Panc1 (cell line): Measurements from ENCODE around the gene RAB22A. TPM values are rescaled to one million over a fixed set of nuclear protein-coding genes. Genes with fewer than 3 reads are reported as not detected.

Source experiments
- ATAC-seq: fragments of 200-7000 bp; cut with Tn5 transposase; 2 replicates; pipeline ENCODE4 v1.9.1; 2020; ENCODE audit warnings: mild to moderate bottlenecking, moderate library complexity
- BruUV-seq: library from RNA; stranded (reverse); fragments of 400-500 nt; replicated peaks from 2 replicates; lab custom pipeline; 2021; lab: Mats Ljungman, UMichigan
- CTCF ChIA-PET: fragments of 300-600 bp; sonication (Branson Sonifier 250); formaldehyde crosslinking; loops from one replicate; lab custom pipeline; 2022; ENCODE audit warnings: antibody characterized with exemption; lab: Charles Lee
- POLR2A ChIA-PET: fragments of 300-600 bp; sonication (Branson Sonifier 250); formaldehyde crosslinking; loops from one replicate; lab custom pipeline; 2022; ENCODE audit warnings: antibody characterized with exemption; lab: Charles Lee
- DNase-seq: peaks from one replicate; pipeline ENCODE4 v3.0.0-alpha.2; 2010; ENCODE audit warnings: low read depth, low spot score
- H3K27ac ChIP-seq: 2 replicates; pipeline ENCODE4 v1.5.1; 2011; ENCODE audit warnings: mild to moderate bottlenecking, low read length, inconsistent platforms
- H3K27me3 ChIP-seq: fragments of 200-500 bp; sonication (Bioruptor generic); 2 replicates; pipeline ENCODE4 v1.6.0; 2014; ENCODE audit warnings: low read length, inconsistent platforms; ENCODE audit not compliant: control insufficient read depth, insufficient read depth
- H3K36me3 ChIP-seq: fragments of 200-500 bp; sonication (Bioruptor generic); 2 replicates; pipeline ENCODE4 v1.5.1; 2014; ENCODE audit warnings: inconsistent platforms, mild to moderate bottlenecking, low read length, moderate library complexity; ENCODE audit not compliant: control insufficient read depth, insufficient read depth
- H3K4me1 ChIP-seq: 2 replicates; pipeline ENCODE4 v1.5.1; 2011; ENCODE audit warnings: inconsistent platforms, mild to moderate bottlenecking, low read length, moderate library complexity; ENCODE audit not compliant: control insufficient read depth, insufficient read depth
- H3K4me3 ChIP-seq, 2 experiments: 2 replicates each; pipeline ENCODE4 v1.5.1; 2011 to 2012; ENCODE audit warnings: low read depth in 2 of 2, low read length in 2 of 2, mild to moderate bottlenecking in 2 of 2, inconsistent platforms in 1 of 2, moderate library complexity in 1 of 2
- H3K9me3 ChIP-seq: fragments of 200-500 bp; sonication (Bioruptor generic); 2 replicates; pipeline ENCODE4 v1.5.1; 2014; ENCODE audit warnings: low read depth, mild to moderate bottlenecking, inconsistent platforms, low read length, moderate library complexity; ENCODE audit not compliant: control insufficient read depth, insufficient read depth
- CTCF ChIP-seq: fragments of 450-650 bp; IDR thresholded peaks from 2 replicates; pipeline ENCODE4 v1.5.1; 2017; ENCODE audit warnings: mild to moderate bottlenecking
- POLR2AphosphoS5 ChIP-seq: IDR thresholded peaks from 2 replicates; pipeline ENCODE4 v1.6.1; 2012; ENCODE audit warnings: mild to moderate bottlenecking, low read depth, low read length, moderate library complexity
- REST ChIP-seq, 2 experiments: IDR thresholded peaks; 2 replicates each; pipeline ENCODE4 v1.6.1; 2011 to 2012; ENCODE audit warnings: low read depth in 2 of 2, control low read depth in 1 of 2, low read length in 1 of 2, mild to moderate bottlenecking in 1 of 2, moderate library complexity in 1 of 2; ENCODE audit not compliant: insufficient read depth in 1 of 2
- SIN3A ChIP-seq: IDR thresholded peaks from 2 replicates; pipeline ENCODE4 v1.6.1; 2012; ENCODE audit warnings: low read depth, mild to moderate bottlenecking, low read length, moderate library complexity, borderline replicate concordance; ENCODE audit not compliant: insufficient read depth
- TCF7L2 ChIP-seq: IDR thresholded peaks from 2 replicates; pipeline ENCODE4 v1.6.1; 2011; ENCODE audit warnings: mild to moderate bottlenecking, low read depth, low read length, inconsistent platforms
- in situ Hi-C: cut with HindIII; loops from 2 replicates; pipeline ENCODE4 v1.10.0; 2016; ENCODE audit warnings: low sequenced_read_pairs, low pct_unique_long_range_greater_than_20kb
- intact Hi-C: fragments of 100-400 bp; cut with micrococcal nuclease; formaldehyde crosslinking; loops from one replicate; pipeline ENCODE4 v1.10.0; 2022; ENCODE audit not compliant: unreplicated experiment
- total RNA-seq: library from RNA; stranded (reverse); gene quantifications from one replicate; pipeline ENCODE4 v1.2.1, GENCODE V29; 2021; ENCODE audit not compliant: unreplicated experiment

Gene RAB22A
- total RNA-seq, 1 experiment from 2014 or later = 21.1 TPM

- DNase-seq (no peak), ATAC-seq (no peak)
- Histone ChIP-seq H3K27me3 (no peaks in the 10 kb centered on the region), H3K4me3 (no peak overlapping the region), H3K36me3 (no peaks in the 10 kb centered on the region), H3K9me3 (no peaks in the 10 kb centered on the region), H3K4me1 (no peaks in the 10 kb centered on the region), H3K27ac (no peak overlapping the region)
- intact Hi-C loops (no loop called here), in situ Hi-C loops (no loop called here)
- BruUV-seq = no TSS peak
- ChIA-PET POLR2A (no interaction called here), CTCF (no interaction called here)
- no peak for TF ChIP-seq POLR2AphosphoS5
Measured at GRCh38 chr20:58322083-58322482, 12.6 kb downstream of the RAB22A start.

GRCh38 chr20:58325912-58326311, 16.4 kb downstream of the RAB22A start:
- POLR2A ChIA-PET = no interaction called here
- in situ Hi-C loops (no loop called here), intact Hi-C loops (no loop called here)

More at GRCh38 chr20:58325912-58326311, 16.4 kb downstream of the RAB22A start:
- no peaks in the 10 kb centered on the region for H3K36me3 ChIP-seq
- H3K4me1 ChIP-seq = no peaks in the 10 kb centered on the region
- ATAC-seq = no peak
- TF ChIP-seq TCF7L2 (no peak), CTCF (no peak), POLR2AphosphoS5 (no peak), REST (IDR thresholded peaks at IDR 0.05; ENCODE audit: insufficient read depth in 1 of 2, low read depth in 2 of 2, low read length in 1 of 2) (no peak), SIN3A (no peak)
- H3K27ac ChIP-seq = no peak overlapping the region
- H3K4me3 ChIP-seq = no peak overlapping the region
- DNase-seq = no peak
- no peaks in the 10 kb centered on the region for H3K27me3 ChIP-seq
- CTCF ChIA-PET = no interaction called here
- no TSS peak for BruUV-seq
- H3K9me3 ChIP-seq = no peaks in the 10 kb centered on the region
